Measurements from ENCODE around the gene GLS.

GLS gene

DNA sequence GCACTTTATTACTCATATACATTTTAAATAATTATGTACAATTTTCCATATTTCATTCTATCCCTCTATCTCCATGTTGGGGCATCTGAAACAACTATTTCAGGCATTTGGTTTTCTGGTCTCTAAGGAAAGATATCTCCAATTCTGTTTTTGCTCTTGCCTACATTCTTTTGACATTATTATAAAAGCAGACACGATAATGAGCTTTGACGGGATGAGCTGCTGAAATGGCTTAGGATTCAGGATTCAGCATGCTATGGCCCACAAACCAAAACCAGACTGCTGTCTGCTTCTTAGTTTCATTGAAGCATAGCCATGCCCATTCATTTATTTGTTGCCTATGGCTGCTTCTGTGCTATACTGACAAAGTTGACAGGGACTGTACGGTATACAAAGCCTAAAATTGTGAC, 42.7 kb upstream of the GLS start:
- H3K4me3 ChIP-seq (ENCODE audit: low read depth, low read length): no peak overlapping the region
- DNase-seq (ENCODE audit: low read depth): no peak
- TF ChIP-seq CTCF (IDR thresholded peaks at IDR 0.05; ENCODE audit: low read depth, low read length, missing control alignments): no peak
- in situ Hi-C loops (cut with HindIII; ENCODE audit: low sequenced_read_pairs): loop anchor here (5.0 kb wide), 1 partner anchor 36 kb away; no protein-coding TSS in a partner anchor

DNA sequence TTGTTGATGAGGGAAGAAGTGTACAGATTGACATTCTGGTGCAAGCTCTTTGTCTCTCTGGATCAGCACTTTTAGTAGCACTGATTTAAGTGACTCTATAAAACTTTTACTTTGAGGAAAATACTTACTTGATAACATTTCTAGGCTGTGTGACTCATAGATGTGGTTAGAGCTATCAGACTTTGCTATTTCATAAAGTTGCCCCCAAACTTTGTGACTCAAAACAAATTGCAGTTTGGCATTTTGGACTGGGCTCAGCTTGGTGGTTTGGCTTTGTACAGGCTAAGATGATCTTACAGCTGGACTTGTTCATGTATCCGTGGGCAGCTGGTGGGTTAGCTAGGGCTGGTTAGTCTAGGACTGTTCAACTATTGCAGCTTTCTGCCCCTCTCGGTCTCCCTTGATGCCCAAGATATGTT, 42.1 kb upstream of the GLS start:
- no peak overlapping the region for H3K4me3 ChIP-seq (ENCODE audit: low read depth, low read length)
- DNase-seq (ENCODE audit: low read depth): peak; percentile 47
- no peak for TF ChIP-seq CTCF (IDR thresholded peaks at IDR 0.05; ENCODE audit: low read depth, low read length, missing control alignments)
- in situ Hi-C loops (cut with HindIII; ENCODE audit: low sequenced_read_pairs): loop anchor here (5.0 kb wide), 1 partner anchor 36 kb away; no protein-coding TSS in a partner anchor

- in situ Hi-C loops (cut with HindIII; ENCODE audit: low sequenced_read_pairs): no loop called here
- no peak for TF ChIP-seq CTCF (IDR thresholded peaks at IDR 0.05; ENCODE audit: low read depth, low read length, missing control alignments)
- no peak overlapping the region for H3K4me3 ChIP-seq (ENCODE audit: low read depth, low read length)
- DNase-seq (ENCODE audit: low read depth): no peak
Observed at GRCh38 chr2:190840569-190841172, 40.0 kb upstream of the GLS start.

GRCh38 chr2:190841707-190842505, 38.7 kb upstream of the GLS start:
- TF ChIP-seq CTCF (IDR thresholded peaks at IDR 0.05; ENCODE audit: low read depth, low read length, missing control alignments): no peak
- no peak overlapping the region for H3K4me3 ChIP-seq (ENCODE audit: low read depth, low read length)
- no peak for DNase-seq (ENCODE audit: low read depth)
- in situ Hi-C loops (cut with HindIII; ENCODE audit: low sequenced_read_pairs): no loop called here

- TF ChIP-seq CTCF (IDR thresholded peaks at IDR 0.05; ENCODE audit: low read depth, low read length, missing control alignments): no peak
- H3K4me3 ChIP-seq (ENCODE audit: low read depth, low read length): no peak overlapping the region
- in situ Hi-C loops (cut with HindIII; ENCODE audit: low sequenced_read_pairs): no loop called here
- no peak for DNase-seq (ENCODE audit: low read depth)
Observed at GRCh38 chr2:190842606-190843104, 38.0 kb upstream of the GLS start.

GRCh38 chr2:190843890-190844699, 36.5 kb upstream of the GLS start:
- no peak overlapping the region for H3K4me3 ChIP-seq (ENCODE audit: low read depth, low read length)
- no peak for DNase-seq (ENCODE audit: low read depth)
- in situ Hi-C loops (cut with HindIII; ENCODE audit: low sequenced_read_pairs): no loop called here
- TF ChIP-seq CTCF (IDR thresholded peaks at IDR 0.05; ENCODE audit: low read depth, low read length, missing control alignments): no peak
